SU-DHL-6 (cell line): ENCODE data around the gene ZNF821.

Source experiments
- H2AFZ ChIP-seq: fragments of 200-600 bp; sonication (generic); 2 replicates; pipeline ENCODE4 v1.6.1; 2014; ENCODE audit warnings: low read depth, mild to moderate bottlenecking, moderate library complexity, mixed read lengths, antibody characterized with exemption, low read length; ENCODE audit not compliant: severe bottlenecking
- H3F3A ChIP-seq: fragments of 200-600 bp; shearing (Covaris generic); 2 replicates; pipeline ENCODE4 v1.6.0; 2016; ENCODE audit warnings: antibody characterized with exemption, mild to moderate bottlenecking; ENCODE audit not compliant: insufficient read depth
- H3K27ac ChIP-seq: fragments of 200-600 bp; sonication (generic); 2 replicates; pipeline ENCODE4 v1.5.1; 2016; ENCODE audit warnings: low read depth, mild to moderate bottlenecking, low read length, moderate library complexity, mixed read lengths
- H3K27me3 ChIP-seq: fragments of 200-600 bp; sonication (generic), shearing (Covaris generic); 2 replicates; pipeline ENCODE4 v1.6.0; 2014; ENCODE audit warnings: mild to moderate bottlenecking, low read length
- H3K36me3 ChIP-seq: fragments of 200-600 bp; sonication (generic); 2 replicates; pipeline ENCODE4 v1.6.1; 2014; ENCODE audit warnings: mild to moderate bottlenecking, low read length, mixed read lengths
- H3K4me2 ChIP-seq: fragments of 300-600, 200-600 bp; shearing (Covaris generic), sonication (generic); 2 replicates; pipeline ENCODE4 v1.6.0; 2014; ENCODE audit warnings: low read length, low read depth, mild to moderate bottlenecking; ENCODE audit not compliant: poor library complexity, severe bottlenecking
- H3K4me3 ChIP-seq: fragments of 200-600 bp; sonication (generic); 2 replicates; pipeline ENCODE4 v1.5.1; 2014; ENCODE audit warnings: antibody characterized with exemption, low read length, mild to moderate bottlenecking, mixed read lengths; ENCODE audit not compliant: insufficient read depth, poor library complexity, severe bottlenecking
- H3K79me2 ChIP-seq: fragments of 200-600 bp; sonication (generic); 2 replicates; pipeline ENCODE4 v1.6.1; 2014; ENCODE audit warnings: mild to moderate bottlenecking, low read length, moderate library complexity; ENCODE audit not compliant: insufficient read depth
- H3K9ac ChIP-seq: fragments of 200-600 bp; sonication (generic); 2 replicates; pipeline ENCODE4 v1.7.0; 2014; ENCODE audit warnings: mild to moderate bottlenecking, low read length
- H3K9me2 ChIP-seq: fragments of 200-600 bp; sonication (generic); replicated peaks from 2 replicates; pipeline ENCODE4 v1.6.1; 2014; ENCODE audit warnings: low read length; ENCODE audit not compliant: insufficient read depth
- H3K9me3 ChIP-seq: fragments of 200-600 bp; sonication (generic); 2 replicates; pipeline ENCODE4 v1.6.1; 2014; ENCODE audit warnings: low read length, mixed read lengths; ENCODE audit not compliant: insufficient read depth
- H4K20me1 ChIP-seq: fragments of 200-600 bp; sonication (generic); 2 replicates; pipeline ENCODE4 v1.6.1; 2014; ENCODE audit warnings: low read depth, mild to moderate bottlenecking, antibody characterized with exemption, low read length, moderate library complexity, mixed read lengths
- CTCF ChIP-seq: fragments of 200-600 bp; sonication (generic); IDR thresholded peaks from one replicate; pipeline ENCODE4 v1.5.1; 2017; ENCODE audit warnings: antibody characterized with exemption, mild to moderate bottlenecking, low read length, moderate library complexity; ENCODE audit not compliant: insufficient read depth, poor library complexity, severe bottlenecking
- EZH2phosphoT487 ChIP-seq: fragments of 200-600 bp; sonication (generic), shearing (Covaris generic); conservative IDR thresholded peaks from 2 replicates; pipeline ENCODE4 v1.6.1; 2018; ENCODE audit warnings: mild to moderate bottlenecking, antibody characterized with exemption, low read length, moderate library complexity, mixed read lengths

ZNF821 gene

DNA sequence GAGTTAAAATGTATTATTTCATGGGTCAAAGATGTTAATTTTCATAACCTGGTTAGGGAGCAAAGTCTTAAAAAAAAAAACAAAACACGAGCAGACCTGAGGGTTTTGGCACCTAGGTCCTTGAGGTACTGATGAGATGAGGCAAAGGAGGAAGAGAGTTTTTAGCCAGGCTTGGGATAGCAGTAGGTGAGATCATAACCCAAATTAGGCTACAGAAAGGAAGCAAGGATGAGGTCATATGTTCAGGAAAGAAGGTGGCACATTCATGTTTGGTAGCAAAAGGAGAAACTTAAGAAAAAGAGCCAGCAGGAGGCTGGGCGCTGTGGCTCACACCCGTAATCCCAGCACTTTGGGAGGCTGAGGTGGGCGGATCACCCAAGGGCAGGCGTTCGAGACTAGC is 35.4 kb downstream of the ZNF821 start:
- no peak for TF ChIP-seq EZH2phosphoT487
- Histone ChIP-seq H3K4me2 (no peak overlapping the region), H3K27ac (no peak overlapping the region), H2AFZ (no peak overlapping the region), H3K36me3 (0 out of 2 replicates have a peak, but pooled peaks cover 3% of the 10 kb centered on the region), H3K27me3 (no peaks in the 10 kb centered on the region), H3K4me3 (no peak overlapping the region), H3K9me3 (no peaks in the 10 kb centered on the region), H3K9me2 (no peaks in the 10 kb centered on the region), H4K20me1 (no peaks in the 10 kb centered on the region), H3K9ac (no peak overlapping the region), H3F3A (0 out of 2 replicates have a peak, but pooled peaks cover 8% of the 10 kb centered on the region), H3K79me2 (peaks cover 20% of the 10 kb centered on the region)

GRCh38 chr16:71847096-71847495 is 36.9 kb downstream of the ZNF821 start:
- TF ChIP-seq EZH2phosphoT487 (no peak), CTCF (no peak)
- Histone ChIP-seq H3K9me2 (no peaks in the 10 kb centered on the region), H3K79me2 (peaks cover 20% of the 10 kb centered on the region), H3K9me3 (no peaks in the 10 kb centered on the region), H3K27ac (no peak overlapping the region), H3K4me2 (peak overlapping the region; percentile 63), H3K9ac (peak overlapping the region; percentile 78), H2AFZ (no peak overlapping the region), H3K27me3 (no peaks in the 10 kb centered on the region), H3F3A (0 out of 2 replicates have a peak, but pooled peaks cover 14% of the 10 kb centered on the region), H4K20me1 (no peaks in the 10 kb centered on the region), H3K36me3 (0 out of 2 replicates have a peak, but pooled peaks cover 3% of the 10 kb centered on the region), H3K4me3 (peak overlapping the region; percentile 88)

- H3K27ac ChIP-seq = no peak overlapping the region
- no peaks in the 10 kb centered on the region for H3K9me2 ChIP-seq
- H3K27me3 ChIP-seq = no peaks in the 10 kb centered on the region
- peak overlapping the region; percentile 63 for H3K4me2 ChIP-seq
- H3K36me3 ChIP-seq = 0 out of 2 replicates have a peak, but pooled peaks cover 3% of the 10 kb centered on the region
- no peak for TF ChIP-seq EZH2phosphoT487
- no peak for TF ChIP-seq CTCF
- 0 out of 2 replicates have a peak, but pooled peaks cover 14% of the 10 kb centered on the region for H3F3A ChIP-seq
- H3K9ac ChIP-seq = peak overlapping the region; percentile 78
- no peaks in the 10 kb centered on the region for H3K9me3 ChIP-seq
- H2AFZ ChIP-seq = peak overlapping the region; percentile 88
- H3K4me3 ChIP-seq = peak overlapping the region; percentile 88
- H4K20me1 ChIP-seq = no peaks in the 10 kb centered on the region
- peaks cover 20% of the 10 kb centered on the region for H3K79me2 ChIP-seq
These were observed 37.6 kb downstream of the ZNF821 start for GRCh38 chr16:71846431-71846830.

- Histone ChIP-seq H2AFZ (peak within 1 kb of the TSS; percentile 88), H4K20me1 (no peaks in the 10 kb centered on the region), H3K27me3 (no peaks in the 10 kb centered on the region), H3K27ac (peak within 1 kb of the TSS; percentile 38), H3K36me3 (0 out of 2 replicates have a peak, but pooled peaks cover 3% of the 10 kb centered on the region), H3K4me2 (peak within 1 kb of the TSS; percentile 63), H3K79me2 (peaks cover 20% of the 10 kb centered on the region), H3K9me2 (no peaks in the 10 kb centered on the region), H3K4me3 (peak within 1 kb of the TSS; percentile 88), H3F3A (0 out of 2 replicates have a peak, but pooled peaks cover 14% of the 10 kb centered on the region), H3K9ac (peak within 1 kb of the TSS; percentile 78), H3K9me3 (no peaks in the 10 kb centered on the region)
- TF ChIP-seq EZH2phosphoT487 = no peak
- TF ChIP-seq CTCF = no peak
These were observed 38.1 kb downstream of the ZNF821 start, which contains the start of gene ATXN1L for GRCh38 chr16:71845639-71846430. Gene ATXN1L, plus strand, starts transcription at chr16:71845976. Its CDS starts 3,765 bp downstream, at chr16:71849741.
